HG03060 (cell line): Measurements from ENCODE around the gene SPP2.

Source experiments
- ATAC-seq: cut with Tn5 transposase; IDR thresholded peaks from one replicate; pipeline ENCODE4 v1.9.1; 2021; ENCODE audit warnings: low read depth, moderate number of reproducible peaks; ENCODE audit not compliant: unreplicated experiment

The SPP2 gene

DNA sequence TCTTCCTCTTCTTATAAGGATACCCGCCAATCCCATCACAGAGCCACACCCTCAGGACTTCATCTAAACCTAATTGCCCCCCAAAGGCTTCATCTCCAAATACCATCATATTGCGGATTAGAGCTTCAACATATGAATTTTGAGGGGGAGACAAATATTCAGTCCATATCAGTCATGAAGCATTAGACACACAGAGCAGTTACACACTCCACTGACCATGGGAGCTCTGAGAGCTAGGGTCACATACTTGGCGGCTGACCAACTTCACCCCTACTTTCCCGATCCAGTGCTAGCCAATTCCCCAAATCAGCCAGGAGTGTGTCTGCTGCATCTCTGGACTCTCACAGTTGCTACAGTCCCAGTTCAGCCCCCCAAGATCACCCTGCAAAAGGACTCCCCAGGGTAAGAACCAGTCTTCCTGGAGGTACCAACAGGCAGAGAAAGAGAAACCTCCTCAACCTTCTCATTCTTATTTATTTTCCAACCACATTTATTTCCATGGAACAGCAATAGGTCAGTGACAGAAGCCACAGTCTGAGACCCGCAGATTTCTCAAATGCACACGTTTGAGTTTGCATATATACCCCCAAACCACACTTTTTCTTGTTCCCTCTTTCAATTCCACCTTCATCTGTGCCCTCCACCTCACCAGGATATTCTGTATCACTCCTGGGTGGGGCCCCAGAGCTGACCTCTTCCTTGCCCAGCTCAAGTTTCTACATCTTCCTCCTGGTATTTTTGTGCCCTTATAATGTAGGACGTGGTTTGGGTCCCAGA, 33.3 kb downstream of the SPP2 start:
- ATAC-seq, result no peak

- no peak for ATAC-seq
These were observed 41.0 kb downstream of the SPP2 start for GRCh38 chr2:234091432-234091879.

- no peak for ATAC-seq
These were observed 41.4 kb downstream of the SPP2 start for GRCh38 chr2:234091883-234092282.

DNA sequence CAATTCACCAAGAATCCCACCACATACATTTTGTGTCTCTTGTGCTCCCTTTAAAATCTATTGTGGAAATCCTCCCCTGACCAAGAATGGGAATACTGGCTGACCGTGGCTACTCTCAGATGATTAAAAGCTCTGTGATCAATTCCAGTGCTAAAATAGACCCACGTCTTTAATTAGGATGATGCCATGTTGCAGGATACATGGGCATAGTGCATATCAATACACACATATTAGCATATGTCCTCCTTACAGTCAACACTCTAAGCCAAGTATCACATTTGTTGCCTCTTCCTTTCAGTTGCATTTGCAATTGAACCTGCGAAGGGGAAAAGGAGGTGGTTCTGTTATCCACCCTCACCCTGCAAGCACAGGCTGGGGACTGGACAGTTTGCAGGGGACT, 41.8 kb downstream of the SPP2 start:
- ATAC-seq, result no peak

- ATAC-seq, result no peak
These were observed 44.8 kb downstream of the SPP2 start for GRCh38 chr2:234095301-234095700.

- ATAC-seq, result no peak
These were observed 45.7 kb downstream of the SPP2 start for GRCh38 chr2:234096164-234096563.

DNA sequence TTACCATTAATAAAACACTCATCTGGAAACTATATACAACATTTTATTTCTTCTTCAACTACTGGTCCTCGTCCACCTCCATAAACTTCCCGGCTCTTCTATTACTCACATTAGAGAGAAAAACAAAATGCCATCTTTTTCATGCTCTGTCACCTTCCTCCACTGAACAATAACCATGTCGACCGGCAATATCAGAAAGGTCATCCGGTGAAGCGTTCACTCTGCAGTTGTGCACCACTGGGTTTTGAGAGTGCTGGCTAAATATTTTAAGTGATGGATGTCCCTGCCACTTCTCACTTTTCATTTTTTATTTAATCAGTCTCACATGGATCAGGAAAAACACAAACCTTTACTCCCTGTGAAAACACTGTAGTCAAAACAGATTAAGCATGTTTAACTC, 48.2 kb downstream of the SPP2 start:
- ATAC-seq, result no peak

DNA sequence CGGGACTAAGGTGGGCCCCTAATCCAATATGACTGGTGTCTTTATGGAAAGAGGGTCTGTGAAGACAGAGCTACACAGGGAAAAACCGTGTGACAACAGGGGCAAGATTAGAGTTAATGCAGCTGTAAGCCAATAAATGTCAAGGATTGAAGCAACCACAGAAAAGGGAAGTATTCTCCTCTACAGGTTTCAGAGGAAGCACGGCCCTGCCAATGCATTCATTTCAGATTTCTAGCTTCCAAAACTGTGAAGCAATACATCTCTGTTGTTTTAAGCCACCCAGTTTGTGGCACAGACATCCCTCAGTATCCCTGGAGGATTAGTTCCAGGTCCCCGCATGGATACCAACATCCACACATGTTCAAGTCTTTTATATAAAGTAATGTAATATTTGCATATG, 48.8 kb downstream of the SPP2 start:
- ATAC-seq, result no peak

DNA sequence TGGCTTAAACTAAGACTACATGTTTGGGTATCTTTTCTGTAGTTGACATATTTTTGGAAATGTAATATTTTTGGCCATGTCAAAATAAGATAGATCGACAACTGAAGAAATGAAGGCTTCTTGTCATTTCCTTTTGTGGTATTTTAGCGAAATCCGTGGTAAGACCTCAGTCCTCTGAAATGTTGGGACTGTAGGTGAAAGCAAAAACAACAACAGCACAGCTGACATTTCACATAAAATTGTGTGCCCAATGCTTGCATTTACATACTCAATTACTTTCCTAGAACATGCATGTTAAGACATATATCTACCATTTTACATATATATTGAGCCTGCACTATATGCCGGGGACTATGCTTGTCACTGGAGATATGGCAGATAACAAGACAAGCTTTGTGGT, 50.2 kb downstream of the SPP2 start:
- no peak for ATAC-seq

DNA sequence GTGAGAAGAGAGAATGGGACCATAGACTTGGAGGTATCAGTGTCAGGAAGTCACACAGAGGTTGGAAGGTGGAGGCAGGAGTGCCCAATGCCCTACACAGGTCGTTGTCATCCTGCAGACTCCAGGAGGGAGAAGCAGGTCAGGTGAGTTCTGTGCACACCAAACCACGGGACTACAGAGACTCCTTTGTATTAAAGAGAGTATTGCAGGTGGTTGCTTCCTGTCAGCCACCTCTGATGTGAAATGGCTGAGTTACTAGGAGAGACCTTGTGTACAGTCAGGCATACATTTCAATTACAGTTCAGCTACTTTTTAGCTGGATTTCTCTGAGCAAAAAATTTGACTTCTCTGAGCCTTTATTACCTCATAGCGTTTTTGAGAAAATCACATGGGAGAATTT, 51.6 kb downstream of the SPP2 start:
- no peak for ATAC-seq

GRCh38 chr2:234107861-234108260, 57.4 kb downstream of the SPP2 start:
- ATAC-seq, result no peak

DNA sequence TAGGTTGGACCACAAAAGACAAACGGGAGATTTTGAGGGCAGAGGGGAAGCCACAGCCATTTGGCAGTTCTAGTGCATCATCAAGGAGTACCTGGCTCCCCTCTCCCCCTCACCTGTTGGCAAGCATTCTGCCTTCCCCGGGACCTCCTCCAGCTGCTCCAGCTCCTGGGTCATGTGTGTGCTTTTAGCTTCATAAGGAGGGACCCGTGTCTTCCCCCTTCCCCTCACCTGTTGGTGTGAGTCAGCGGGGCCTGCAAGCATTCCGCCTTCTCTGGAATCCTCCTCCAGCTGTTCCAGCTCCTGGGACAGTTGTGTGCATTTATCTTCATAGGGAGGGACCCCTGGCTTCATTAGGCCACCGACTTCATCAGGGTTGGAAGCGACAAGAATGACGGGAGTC, 58.8 kb downstream of the SPP2 start:
- ATAC-seq, result no peak

GRCh38 chr2:234110219-234110618, 59.7 kb downstream of the SPP2 start:
- ATAC-seq, result no peak

GRCh38 chr2:234111523-234111922, 61.0 kb downstream of the SPP2 start:
- no peak for ATAC-seq

DNA sequence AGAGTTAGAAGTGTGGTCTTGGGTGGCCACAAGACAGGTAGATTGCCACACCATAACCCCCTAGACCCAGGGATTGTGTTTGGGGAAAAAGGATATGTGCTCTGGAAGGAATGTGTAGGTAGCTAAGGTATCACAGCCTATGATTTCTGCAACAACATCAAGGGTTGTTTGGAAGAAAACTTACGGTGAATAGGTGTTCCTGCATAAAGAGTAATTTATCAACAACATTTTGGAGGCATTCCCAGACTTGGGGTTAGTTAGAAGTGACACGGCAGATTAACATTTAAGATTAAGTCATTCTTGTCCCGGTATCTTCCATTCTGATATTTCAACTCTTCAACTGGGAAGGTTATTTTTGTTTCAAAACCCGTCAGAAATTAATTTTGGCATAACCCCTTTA, 65.5 kb downstream of the SPP2 start:
- no peak for ATAC-seq

DNA sequence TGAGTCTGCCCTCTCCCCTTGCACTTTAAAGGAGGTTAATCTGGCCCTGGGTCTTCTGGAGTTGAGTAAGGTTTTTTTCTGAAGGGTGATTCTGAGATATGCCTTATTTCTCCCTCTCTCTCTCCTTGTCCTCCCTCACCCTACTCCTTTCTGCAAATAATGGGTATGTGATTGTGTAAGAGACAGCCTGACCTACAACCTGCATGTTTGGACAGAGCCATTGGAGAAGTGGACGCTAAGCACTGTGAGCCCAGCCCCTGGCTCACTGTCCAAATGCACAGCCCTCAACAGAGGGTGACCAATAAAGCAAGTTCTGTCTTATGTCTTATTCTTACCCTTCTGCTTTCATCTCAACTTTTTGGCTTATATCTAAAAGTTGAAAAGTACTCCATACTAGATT, 71.5 kb downstream of the SPP2 start:
- no peak for ATAC-seq

DNA sequence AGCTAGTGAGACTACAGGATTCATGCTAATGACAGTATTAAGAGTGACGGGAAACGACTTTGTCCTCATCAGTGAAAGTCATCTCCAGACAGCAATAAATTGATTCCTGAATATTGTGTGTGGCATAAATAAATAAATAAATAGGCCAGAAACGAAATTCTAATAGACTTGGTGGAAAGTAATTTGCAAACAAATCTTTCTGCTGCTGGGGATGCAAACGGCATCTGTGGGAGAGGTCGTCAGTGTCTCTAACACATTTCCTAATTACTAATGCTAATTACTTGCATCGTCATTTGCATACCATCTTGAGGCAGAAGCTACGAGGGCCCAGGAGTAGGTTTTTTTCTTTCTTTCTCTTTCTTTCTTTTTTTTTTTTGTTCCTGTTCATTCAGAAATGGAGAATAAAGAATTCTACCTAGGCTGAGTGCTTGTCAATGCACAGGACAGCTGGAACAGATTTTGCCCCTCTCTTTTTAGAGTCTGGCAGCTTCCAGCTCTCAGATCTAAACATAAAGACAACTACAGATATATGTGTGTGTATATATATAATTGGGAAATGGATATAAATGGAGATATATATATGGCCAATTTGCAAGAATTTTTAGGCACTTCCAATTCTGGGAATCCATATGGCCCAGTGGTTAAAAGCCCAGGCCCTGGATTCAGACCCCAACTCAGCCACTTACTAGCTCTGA, 75.1 kb downstream of the SPP2 start:
- no peak for ATAC-seq

GRCh38 chr2:234126146-234126470, 75.6 kb downstream of the SPP2 start:
- ATAC-seq, result no peak
